Ovary (tissue), 9 donors: ENCODE measurements around the gene C12orf57. TPM values are rescaled to one million over a fixed set of nuclear protein-coding genes. Genes with fewer than 3 reads are reported as not detected.

Experiments used
- DNase-seq, 5 donors: peaks; one replicate each; pipeline ENCODE4 v3.0.0-alpha.2; 2019 to 2020
- H3K27ac ChIP-seq, 2 donors: fragments of 200-600 bp; one replicate each; pipeline versions ENCODE4 v1.5.1 to v1.8.0; 2019 to 2022
- H3K27me3 ChIP-seq: fragments of 200-600 bp; one replicate; pipeline ENCODE4 v1.8.0; 2022
- H3K36me3 ChIP-seq: fragments of 200-600 bp; sonication (generic); one replicate; pipeline ENCODE4 v1.5.1; 2019
- H3K4me1 ChIP-seq: one replicate; pipeline ENCODE4 v1.8.1; 2013; ENCODE audit warnings: mild to moderate bottlenecking, moderate library complexity; ENCODE audit not compliant: insufficient read depth
- H3K4me3 ChIP-seq: fragments of 200-600 bp; sonication (generic); one replicate; pipeline ENCODE4 v1.5.1; 2017
- H3K9me3 ChIP-seq, 2 donors: fragments of 200-600 bp in 1 of 2; sonication (generic) in 1 of 2; one replicate each; pipeline versions ENCODE4 v1.5.1 to v1.8.1; 2013 to 2019; ENCODE audit warnings: mild to moderate bottlenecking in 1 of 2, moderate library complexity in 1 of 2
- EP300 ChIP-seq: sonication (generic); formaldehyde crosslinking; IDR thresholded peaks from one replicate; pipeline ENCODE4 v1.6.1; 2017; ENCODE audit warnings: antibody characterized with exemption
- POLR2A ChIP-seq: fragments of 450-650 bp; IDR thresholded peaks from one replicate; pipeline ENCODE4 v1.6.1; 2017; ENCODE audit warnings: antibody characterized with exemption, mild to moderate bottlenecking, moderate library complexity
- WGBS, 3 donors: extraction: QIAGEN DNeasy Blood & Tissue Kit in 1 of 3; methylation state at CpG; one replicate each; pipeline versions ENCODE4 v1.1.5 to v1.1.7; 2013 to 2017; 5-methylcytosine and 5-hydroxymethylcytosine counted together
- intact Hi-C, 4 donors: fragments of 100-400 bp; cut with DNase I; formaldehyde crosslinking; loops; one replicate each; pipeline versions ENCODE4 v1.11.0 to v1.15.1; 2022 to 2023
- polyA plus RNA-seq, 2 donors: library from polyadenylated mRNA; stranded (reverse); fragments of 200-250 nt in 1 of 2; fragments of 350-450 nt in 1 of 2; fragmentation: Illumina TruSeq in 1 of 2; extraction: RNeasy Lipid Tissue Mini Kit (QIAGEN cat#74804) in 1 of 2; gene quantifications; one replicate each; pipeline ENCODE4 v1.2.3, GENCODE V29; 2013 to 2014
- total RNA-seq, 7 donors: library from RNA; depleted of rRNA in 2 of 7; stranded (reverse); fragments of >200 nt in 2 of 7; fragmentation: NEBNext Ultra II Directional in 3 of 7; extraction: Animal tissue kit (Norgen Biotek cat#: 25700) in 3 of 7; gene quantifications; one replicate each; pipeline versions ENCODE4 v1.1.0 to v1.2.4, GENCODE V29; 2016 to 2023
- TF ChIP-seq, protein P1 (sequence below), 3 donors: fragments of 450-650 bp in 2 of 3; fragments of 200-600 bp in 1 of 3; IDR thresholded peaks; one replicate each; pipeline versions ENCODE4 v1.5.1 to v1.8.0; 2016 to 2022; ENCODE audit warnings: antibody characterized with exemption in 3 of 3, mild to moderate bottlenecking in 1 of 3
- donor health status: DM: no; HTN: no; CAD: no; lungs with moderate emphysema.
- donor health status: DM: no; HTN: no; CAD: no.
- donor health status: Bipolar disorder and iron deficiency.
- donor health status: DM: yes; HTN: yes; CAD: no.
- donor health status: DM: no; HTN: no; CAD: no.
- donor health status: DM: yes; HTN: yes; CAD: no.

The C12orf57 gene
- total and polyA plus RNA-seq, 9 donors, result 40.3 to 1,838 (median 633) TPM

DNA sequence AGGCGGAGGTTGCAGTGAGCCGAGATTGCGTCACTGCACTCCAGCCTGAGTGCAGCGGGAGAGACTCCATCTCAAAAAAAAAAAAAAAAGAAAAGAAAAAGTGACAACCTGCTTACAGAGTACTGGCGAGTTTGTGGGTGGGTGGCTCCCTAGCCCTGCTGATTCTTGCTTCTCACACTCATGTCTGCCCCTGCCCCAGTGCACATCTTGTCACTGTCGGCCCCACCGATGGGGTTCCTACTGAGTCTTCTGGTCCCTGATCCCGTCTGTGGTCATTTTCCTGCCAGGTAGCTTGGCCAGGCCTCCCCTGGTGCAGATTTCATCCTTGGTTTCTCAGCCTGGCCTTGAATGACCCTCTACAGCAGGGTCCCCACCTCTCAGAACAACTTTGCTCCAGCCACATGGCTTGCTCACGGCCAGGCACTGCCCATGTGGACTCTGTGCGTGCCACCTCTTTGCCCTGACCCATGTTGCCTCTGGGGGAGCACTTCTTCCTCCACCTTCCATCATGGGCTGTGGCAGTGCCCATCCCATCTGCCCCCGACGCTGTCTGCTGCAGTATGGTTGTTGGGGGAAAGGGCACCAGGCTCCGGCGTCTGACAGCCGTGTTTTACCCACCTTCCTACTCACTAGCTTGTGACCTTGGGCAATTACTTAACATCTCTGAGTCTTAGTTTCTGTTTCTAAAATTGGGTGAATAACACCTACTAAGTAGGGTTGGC, 5.2 kb downstream of the C12orf57 start:
- no peak overlapping the region for H3K4me3 ChIP-seq
- intact Hi-C loops, result loop anchor here in 3 of 4 donors (5.0 kb wide), 1 partner anchor 163 kb away; no protein-coding TSS in a partner anchor
- no peak for TF ChIP-seq POLR2A
- TF ChIP-seq, protein P1, sequence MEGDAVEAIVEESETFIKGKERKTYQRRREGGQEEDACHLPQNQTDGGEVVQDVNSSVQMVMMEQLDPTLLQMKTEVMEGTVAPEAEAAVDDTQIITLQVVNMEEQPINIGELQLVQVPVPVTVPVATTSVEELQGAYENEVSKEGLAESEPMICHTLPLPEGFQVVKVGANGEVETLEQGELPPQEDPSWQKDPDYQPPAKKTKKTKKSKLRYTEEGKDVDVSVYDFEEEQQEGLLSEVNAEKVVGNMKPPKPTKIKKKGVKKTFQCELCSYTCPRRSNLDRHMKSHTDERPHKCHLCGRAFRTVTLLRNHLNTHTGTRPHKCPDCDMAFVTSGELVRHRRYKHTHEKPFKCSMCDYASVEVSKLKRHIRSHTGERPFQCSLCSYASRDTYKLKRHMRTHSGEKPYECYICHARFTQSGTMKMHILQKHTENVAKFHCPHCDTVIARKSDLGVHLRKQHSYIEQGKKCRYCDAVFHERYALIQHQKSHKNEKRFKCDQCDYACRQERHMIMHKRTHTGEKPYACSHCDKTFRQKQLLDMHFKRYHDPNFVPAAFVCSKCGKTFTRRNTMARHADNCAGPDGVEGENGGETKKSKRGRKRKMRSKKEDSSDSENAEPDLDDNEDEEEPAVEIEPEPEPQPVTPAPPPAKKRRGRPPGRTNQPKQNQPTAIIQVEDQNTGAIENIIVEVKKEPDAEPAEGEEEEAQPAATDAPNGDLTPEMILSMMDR (IDR thresholded peaks at IDR 0.05), result no peak
- no peak for TF ChIP-seq EP300
- DNase-seq, result no peak
- no peaks in the 10 kb centered on the region for H3K27me3 ChIP-seq
- H3K27ac ChIP-seq, result no peak overlapping the region
- 73 to 77% (median 75%) methylated on average over 15 of the region's 15 CpGs for WGBS, 3 donors
- peaks cover 9% of the 10 kb centered on the region for H3K4me1 ChIP-seq
- H3K36me3 ChIP-seq, result no peaks in the 10 kb centered on the region
- H3K9me3 ChIP-seq, result no peaks in the 10 kb centered on the region

DNA sequence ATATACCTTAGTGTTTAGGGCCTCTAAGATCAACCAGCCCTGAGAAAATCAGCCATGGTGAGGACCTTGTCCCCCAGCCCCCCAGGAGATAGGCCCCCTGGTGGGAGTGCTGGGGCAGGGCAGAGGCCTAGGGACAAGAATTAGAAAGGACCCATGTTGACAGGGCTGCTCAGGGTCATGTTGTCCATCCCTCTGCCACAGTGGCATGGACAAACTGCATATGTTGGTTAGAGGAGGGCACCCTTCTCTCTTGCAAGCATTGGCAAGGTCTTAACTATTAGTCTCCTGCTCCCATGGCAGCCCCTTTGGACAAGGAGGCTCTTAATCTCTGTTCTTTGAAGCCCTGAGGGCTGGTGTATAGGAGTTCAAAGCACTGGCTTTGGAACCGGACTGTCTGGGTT, 6.6 kb downstream of the C12orf57 start:
- peak in 1 of 5 donors; percentile 19 for DNase-seq
- no peaks in the 10 kb centered on the region for H3K9me3 ChIP-seq
- TF ChIP-seq, protein P1 (IDR thresholded peaks at IDR 0.05), result no peak
- TF ChIP-seq POLR2A (no peak), EP300 (no peak)
- no peaks in the 10 kb centered on the region for H3K27me3 ChIP-seq
- H3K4me3 ChIP-seq, result no peak overlapping the region
- WGBS, 3 donors, result 84 to 94% (median 90%) methylated on average over 1 of the region's 1 CpG
- intact Hi-C loops, result no loop called here
- no peaks in the 10 kb centered on the region for H3K36me3 ChIP-seq
- peaks cover 8% of the 10 kb centered on the region for H3K4me1 ChIP-seq
- no peak overlapping the region for H3K27ac ChIP-seq

DNA sequence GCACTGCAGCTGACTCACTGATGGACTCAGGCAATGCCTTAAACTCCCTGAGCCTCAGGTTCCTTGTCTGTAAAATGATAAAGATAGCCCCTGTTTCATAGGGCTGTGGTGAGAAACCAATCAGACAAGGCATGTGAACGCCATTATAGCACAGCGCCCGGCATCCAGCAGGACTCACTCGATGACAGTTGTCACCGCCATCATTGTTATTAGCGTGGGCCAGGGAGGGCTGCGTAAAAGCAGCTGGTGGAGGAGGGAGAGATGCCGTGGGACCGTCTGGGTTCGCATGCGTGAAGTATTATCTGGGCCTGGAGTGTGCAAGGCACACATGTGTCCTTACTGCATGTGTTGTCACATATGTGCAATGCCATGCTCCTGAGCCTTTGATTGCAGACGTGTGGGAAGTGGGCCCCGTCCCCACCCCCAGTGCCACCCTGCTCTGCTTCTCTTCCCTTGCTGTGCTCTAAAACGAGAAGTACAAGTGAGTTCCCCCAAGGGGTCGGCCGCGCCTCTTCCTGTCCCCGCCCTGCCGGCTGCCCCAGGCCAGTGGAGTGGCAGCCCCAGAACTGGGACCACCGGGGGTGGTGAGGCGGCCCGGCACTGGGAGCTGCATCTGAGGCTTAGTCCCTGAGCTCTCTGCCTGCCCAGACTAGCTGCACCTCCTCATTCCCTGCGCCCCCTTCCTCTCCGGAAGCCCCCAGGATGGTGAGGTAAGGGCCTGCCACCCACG, 7.2 kb downstream of the C12orf57 start, which contains the start of gene PTPN6:
Gene PTPN6 (plus strand): TSS at position 546 of the 730 bp plus-strand sequence. CDS start 157 bp downstream, at position 703.
- Histone ChIP-seq H3K4me1 (peaks cover 4% of the 10 kb centered on the region), H3K27me3 (no peaks in the 10 kb centered on the region), H3K27ac (no peak within 1 kb of the TSS), H3K4me3 (peak within 1 kb of the TSS; percentile 4), H3K36me3 (no peaks in the 10 kb centered on the region), H3K9me3 (no peaks in the 10 kb centered on the region)
- DNase-seq, result peak in 1 of 5 donors; percentile 45
- no peak for TF ChIP-seq POLR2A
- TF ChIP-seq EP300, result no peak
- TF ChIP-seq, protein P1 (IDR thresholded peaks at IDR 0.05), result no peak
- 84 to 91% (median 86%) methylated on average over 25 of the region's 25 CpGs for WGBS, 3 donors
- intact Hi-C loops, result no loop called here

DNA sequence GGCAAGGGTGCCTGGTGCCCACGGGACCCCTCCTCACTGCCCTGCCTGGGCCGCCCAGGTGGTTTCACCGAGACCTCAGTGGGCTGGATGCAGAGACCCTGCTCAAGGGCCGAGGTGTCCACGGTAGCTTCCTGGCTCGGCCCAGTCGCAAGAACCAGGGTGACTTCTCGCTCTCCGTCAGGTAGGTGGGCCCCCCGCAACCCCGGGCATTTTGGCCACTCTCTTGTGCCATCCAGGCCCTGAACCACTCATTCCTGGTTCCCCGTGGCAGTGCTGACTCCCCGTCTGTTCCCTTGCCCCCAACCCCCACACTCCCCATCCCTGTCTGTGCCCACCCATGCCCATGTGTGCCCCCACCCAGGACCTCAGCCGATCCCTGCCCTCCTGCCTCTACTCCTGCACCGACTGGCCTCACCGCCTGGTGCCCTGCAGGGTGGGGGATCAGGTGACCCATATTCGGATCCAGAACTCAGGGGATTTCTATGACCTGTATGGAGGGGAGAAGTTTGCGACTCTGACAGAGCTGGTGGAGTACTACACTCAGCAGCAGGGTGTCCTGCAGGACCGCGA, 7.8 kb downstream of the C12orf57 start:
- intact Hi-C loops, result no loop called here
- Histone ChIP-seq H3K9me3 (no peaks in the 10 kb centered on the region), H3K27me3 (no peaks in the 10 kb centered on the region), H3K27ac (no peak overlapping the region), H3K4me3 (peak overlapping the region; percentile 4), H3K4me1 (no peaks in the 10 kb centered on the region), H3K36me3 (no peaks in the 10 kb centered on the region)
- peak in 1 of 5 donors; percentile 33 for DNase-seq
- TF ChIP-seq EP300, result no peak
- TF ChIP-seq, protein P1 (IDR thresholded peaks at IDR 0.05), result no peak
- no peak for TF ChIP-seq POLR2A
- 87 to 91% (median 88%) methylated on average over 20 of the region's 20 CpGs for WGBS, 3 donors
